BLaER1 treated with 17β-estradiol and CSF1 and Interleukin-3, amounts not matched to agents 10 nM and 100 nM (cell line): Measurements from ENCODE around the gene CEBPG.

Experiments
- H3K27ac ChIP-seq, 11 experiments: shearing (Covaris generic); formaldehyde crosslinking; 2 replicates each; pipeline ENCODE4 v1.8.1; 2022
- H3K27me3 ChIP-seq, 11 experiments: shearing (Covaris generic); formaldehyde crosslinking; 2 replicates each; pipeline ENCODE4 v1.8.1; 2022
- H3K36me3 ChIP-seq, 11 experiments: shearing (Covaris generic); formaldehyde crosslinking; 2 replicates each; pipeline ENCODE4 v1.8.1; 2022
- H3K4me1 ChIP-seq, 10 experiments: shearing (Covaris generic); formaldehyde crosslinking; 2 replicates each; pipeline ENCODE4 v1.8.1; 2022
- H3K4me2 ChIP-seq, 11 experiments: shearing (Covaris generic); formaldehyde crosslinking; 2 replicates each; pipeline ENCODE4 v1.8.1; 2022
- H3K4me3 ChIP-seq, 10 experiments: shearing (Covaris generic); formaldehyde crosslinking; 2 replicates each; pipeline ENCODE4 v1.8.1; 2022
- H3K9ac ChIP-seq, 11 experiments: shearing (Covaris generic); formaldehyde crosslinking; 2 replicates each; pipeline ENCODE4 v1.8.1; 2022
- H3K9me3 ChIP-seq, 11 experiments: shearing (Covaris generic); formaldehyde crosslinking; replicated peaks in 1 of 11; 2 replicates each; pipeline ENCODE4 v1.8.1; 2022
- H4K20me1 ChIP-seq, 11 experiments: shearing (Covaris generic); formaldehyde crosslinking; 2 replicates each; pipeline ENCODE4 v1.8.1; 2022
- Cebpa-rat ChIP-seq, 11 experiments: shearing (Covaris generic); IDR thresholded peaks; 2 replicates each; pipeline ENCODE4 v1.8.1; 2022

Gene CEBPG

DNA sequence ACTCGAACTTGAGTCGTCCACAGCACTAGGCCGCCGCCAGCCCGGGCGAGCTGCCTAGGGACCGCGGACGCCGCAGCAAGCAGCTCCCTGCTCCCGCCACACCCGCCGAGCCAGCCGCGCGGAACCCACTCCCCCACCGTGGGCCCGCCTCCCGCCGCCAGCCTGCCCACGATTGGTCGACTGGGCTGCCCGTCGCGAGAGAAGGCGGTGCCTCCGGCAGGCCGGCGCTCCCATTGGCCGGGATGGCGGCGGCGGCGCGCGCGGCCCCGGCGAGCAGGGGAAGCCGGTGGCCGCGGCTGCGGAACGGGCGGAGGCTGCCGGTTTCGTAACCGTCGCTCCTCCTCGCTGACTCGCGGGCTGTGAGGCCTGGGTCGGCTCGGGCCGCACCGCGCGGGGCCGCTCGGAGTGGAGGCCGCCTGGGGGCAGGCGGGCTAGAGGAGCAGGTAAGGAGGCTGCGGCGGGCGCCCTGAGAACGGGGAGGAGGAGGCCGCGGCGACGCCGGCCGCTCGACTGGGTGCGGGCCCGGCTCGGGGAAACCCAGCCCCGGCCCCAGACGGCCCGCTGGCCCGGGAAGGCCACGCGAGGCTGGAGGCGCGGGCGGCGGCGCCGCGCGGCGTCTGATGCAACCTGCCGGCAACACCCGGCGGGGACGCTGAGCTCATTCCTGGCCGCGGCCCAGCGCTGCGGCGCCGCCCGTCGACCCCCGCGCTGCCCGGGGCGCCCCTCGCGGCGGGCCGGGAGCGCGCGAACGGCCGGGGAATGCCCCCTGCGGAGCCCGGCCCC, at the start of gene CEBPG:
CEBPG (plus strand) TSS at position 257 of the 783 bp plus-strand sequence. CDS start 5,531 bp downstream, outside the sequence.
- no peaks in the 10 kb centered on the region for H3K9me3 ChIP-seq
- peak in 10 of 11 experiments; percentile 20 to 88 (median 69); a peak in 14 of 22 replicates for TF ChIP-seq Cebpa-rat (IDR thresholded peaks at IDR 0.05)

DNA sequence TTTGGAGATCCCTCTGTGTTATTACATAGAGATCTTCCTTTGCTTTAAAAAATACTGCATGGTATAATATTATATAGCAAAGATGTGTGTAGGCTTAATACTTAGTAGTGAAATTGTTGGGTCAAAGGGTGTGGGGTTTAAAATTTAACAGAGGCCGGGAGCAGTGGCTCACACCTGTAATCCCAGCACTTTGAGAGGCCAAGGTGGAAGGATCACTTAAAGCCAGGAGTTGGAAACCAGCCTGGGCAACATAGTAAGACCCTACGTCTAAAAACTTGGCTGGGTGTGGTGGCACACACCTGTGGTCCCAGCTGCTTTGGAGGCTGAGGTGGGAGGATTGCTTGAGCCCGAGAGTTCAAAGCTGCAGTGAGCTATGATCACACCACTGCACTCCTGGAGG, 48.9 kb upstream of the CEBPG start:
- peaks cover 0 to 18% (median 7%) of the 10 kb centered on the region in 10 experiments; a peak in 10 of 20 replicates for H3K4me1 ChIP-seq
- no peaks in the 10 kb centered on the region for H3K36me3 ChIP-seq
- no peak for TF ChIP-seq Cebpa-rat (IDR thresholded peaks at IDR 0.05)
- H3K27ac ChIP-seq, result no peak overlapping the region
- H3K4me2 ChIP-seq, result no peak overlapping the region
- no peak overlapping the region for H3K9ac ChIP-seq
- no peaks in the 10 kb centered on the region for H3K27me3 ChIP-seq
- no peak overlapping the region for H3K4me3 ChIP-seq
- H4K20me1 ChIP-seq, result no peaks in the 10 kb centered on the region
- H3K9me3 ChIP-seq, result peaks cover 5 to 38% (median 19%) of the 10 kb centered on the region in 11 experiments; a peak in 19 of 22 replicates

More for the DNA sequence above, at the start of gene CEBPG:
- Histone ChIP-seq H3K4me1 (peaks cover 48 to 62% (median 53%) of the 10 kb centered on the region in 10 experiments), H3K27ac (peak within 1 kb of the TSS; percentile 95 to 100 (median 100)), H4K20me1 (peaks cover 43 to 48% (median 46%) of the 10 kb centered on the region in 11 experiments), H3K4me2 (peak within 1 kb of the TSS; percentile 84 to 97 (median 93)), H3K9ac (peak within 1 kb of the TSS; percentile 94 to 100 (median 99)), H3K4me3 (peak within 1 kb of the TSS; percentile 75 to 97 (median 88)), H3K36me3 (peaks cover 1 to 28% (median 19%) of the 10 kb centered on the region in 11 experiments; a peak in 21 of 22 replicates), H3K27me3 (no peaks in the 10 kb centered on the region)

DNA sequence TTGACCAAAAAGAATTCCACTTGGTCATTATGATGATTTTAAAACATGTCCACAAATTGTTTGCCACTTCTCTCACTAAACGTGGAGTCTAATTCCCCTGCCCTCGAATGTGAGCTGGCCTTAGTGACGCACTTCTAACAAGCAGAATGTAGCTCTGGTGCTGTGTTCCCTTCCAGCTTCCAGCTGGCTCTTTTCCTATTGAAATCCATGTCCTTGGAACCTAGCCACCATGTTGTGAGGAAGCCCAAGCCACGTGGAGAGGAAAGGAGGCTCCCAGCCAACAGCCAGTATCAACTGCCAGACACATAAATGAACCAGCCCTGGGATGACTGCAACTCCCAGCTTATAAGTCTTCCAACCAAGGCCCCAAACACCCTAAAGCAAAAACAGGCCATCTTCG, 47.6 kb upstream of the CEBPG start:
- Histone ChIP-seq H3K4me1 (peaks cover 0 to 31% (median 13%) of the 10 kb centered on the region in 10 experiments; a peak in 10 of 20 replicates), H3K9ac (no peak overlapping the region), H3K36me3 (no peaks in the 10 kb centered on the region), H3K27ac (no peak overlapping the region), H3K27me3 (no peaks in the 10 kb centered on the region), H3K9me3 (peaks cover 5 to 26% (median 11%) of the 10 kb centered on the region in 11 experiments; a peak in 19 of 22 replicates), H3K4me2 (no peak overlapping the region), H4K20me1 (no peaks in the 10 kb centered on the region), H3K4me3 (no peak overlapping the region)
- TF ChIP-seq Cebpa-rat (IDR thresholded peaks at IDR 0.05), result no peak

DNA sequence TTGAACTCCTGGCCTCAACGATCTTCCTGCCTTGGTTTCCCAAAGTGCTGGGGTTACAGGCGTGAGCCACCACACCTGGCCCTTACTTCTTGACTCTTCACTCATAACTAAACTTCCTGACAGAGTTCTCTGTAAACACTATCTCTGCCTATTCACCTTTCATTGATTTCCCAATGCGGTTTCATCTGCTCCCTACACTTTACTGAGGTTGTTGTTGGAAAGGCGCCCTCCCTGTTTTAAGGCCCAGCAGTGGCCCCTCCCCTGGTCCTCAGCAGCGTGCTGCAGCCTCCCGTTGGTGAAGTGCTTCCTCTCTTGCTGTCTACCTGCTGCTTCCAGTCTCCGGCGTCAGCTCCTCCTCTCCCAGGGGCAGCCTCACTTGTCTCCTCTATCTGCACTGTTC, 44.4 kb upstream of the CEBPG start:
- Histone ChIP-seq H3K9me3 (peaks cover 0 to 11% (median 7%) of the 10 kb centered on the region in 11 experiments; a peak in 3 of 22 replicates), H3K27me3 (no peaks in the 10 kb centered on the region), H4K20me1 (no peaks in the 10 kb centered on the region), H3K9ac (no peak overlapping the region), H3K4me3 (no peak overlapping the region), H3K36me3 (no peaks in the 10 kb centered on the region), H3K4me2 (peak overlapping the region in 5 of 11 experiments; percentile 74 to 80 (median 80); a peak in 10 of 22 replicates), H3K4me1 (peaks cover 0 to 58% (median 31%) of the 10 kb centered on the region in 10 experiments; a peak in 14 of 20 replicates), H3K27ac (peak overlapping the region in 4 of 11 experiments; percentile 82 to 92 (median 87); a peak in 7 of 22 replicates)
- TF ChIP-seq Cebpa-rat (IDR thresholded peaks at IDR 0.05), result no peak

DNA sequence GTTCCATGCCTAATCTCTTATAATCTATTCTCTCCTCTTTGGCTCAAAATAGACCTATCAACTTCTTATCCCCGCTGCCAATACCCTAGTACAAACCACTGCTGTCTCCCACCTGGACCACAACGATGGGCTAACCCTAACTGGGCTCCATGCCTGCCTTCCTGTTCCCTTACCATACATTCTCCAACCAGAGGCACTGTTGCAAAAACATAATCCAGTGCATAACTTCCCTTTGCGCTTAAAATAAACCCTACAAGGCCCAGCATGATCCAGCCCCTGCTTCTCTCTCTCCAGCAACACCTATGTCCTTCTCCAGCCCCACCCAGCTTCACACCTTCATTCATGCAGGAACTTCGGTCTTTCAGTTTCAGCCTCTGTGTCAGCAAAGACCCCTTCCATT, 43.8 kb upstream of the CEBPG start:
- Histone ChIP-seq H3K27me3 (no peaks in the 10 kb centered on the region), H3K27ac (peak overlapping the region in 4 of 11 experiments; percentile 82 to 92 (median 87); a peak in 7 of 22 replicates), H3K9me3 (peaks cover 0 to 11% (median 7%) of the 10 kb centered on the region in 11 experiments; a peak in 3 of 22 replicates), H3K36me3 (no peaks in the 10 kb centered on the region), H3K9ac (peak overlapping the region in 1 of 11 experiments; percentile 42; a peak in 1 of 22 replicates), H3K4me2 (peak overlapping the region in 5 of 11 experiments; percentile 74 to 80 (median 80); a peak in 10 of 22 replicates), H3K4me3 (no peak overlapping the region), H3K4me1 (peaks cover 0 to 58% (median 31%) of the 10 kb centered on the region in 10 experiments; a peak in 14 of 20 replicates), H4K20me1 (no peaks in the 10 kb centered on the region)
- TF ChIP-seq Cebpa-rat (IDR thresholded peaks at IDR 0.05), result no peak

DNA sequence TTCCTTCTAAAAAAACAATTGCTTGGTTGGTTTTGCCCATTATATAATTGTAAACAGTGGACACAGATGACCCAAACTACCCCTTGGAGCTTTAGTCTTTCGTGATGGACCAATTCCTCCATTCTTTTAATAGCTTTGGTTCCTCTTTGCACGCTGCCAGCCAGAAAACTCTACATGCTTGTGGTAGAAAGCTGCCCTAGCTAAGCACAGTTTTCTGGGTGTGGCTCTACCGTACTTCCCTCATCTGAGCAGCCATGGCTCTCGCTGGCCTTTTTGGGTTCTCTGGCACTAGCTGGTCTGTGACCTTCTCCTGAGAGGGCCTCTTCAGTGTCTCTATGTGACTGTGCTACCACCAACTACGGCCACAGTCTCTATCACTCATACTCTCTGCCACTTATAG, 41.3 kb upstream of the CEBPG start:
- Histone ChIP-seq H3K9ac (peak overlapping the region in 5 of 11 experiments; percentile 56 to 76 (median 69); a peak in 9 of 22 replicates), H3K4me2 (peak overlapping the region in 7 of 11 experiments; percentile 43 to 80 (median 78); a peak in 14 of 22 replicates), H3K27ac (peak overlapping the region in 7 of 11 experiments; percentile 56 to 92 (median 82); a peak in 13 of 22 replicates), H3K36me3 (no peaks in the 10 kb centered on the region), H4K20me1 (no peaks in the 10 kb centered on the region), H3K27me3 (no peaks in the 10 kb centered on the region), H3K4me3 (no peak overlapping the region; a peak in 1 of 20 replicates), H3K4me1 (peaks cover 0 to 58% (median 31%) of the 10 kb centered on the region in 10 experiments; a peak in 14 of 20 replicates), H3K9me3 (peaks cover 0 to 11% (median 6%) of the 10 kb centered on the region in 11 experiments; a peak in 1 of 22 replicates)
- no peak for TF ChIP-seq Cebpa-rat (IDR thresholded peaks at IDR 0.05)

DNA sequence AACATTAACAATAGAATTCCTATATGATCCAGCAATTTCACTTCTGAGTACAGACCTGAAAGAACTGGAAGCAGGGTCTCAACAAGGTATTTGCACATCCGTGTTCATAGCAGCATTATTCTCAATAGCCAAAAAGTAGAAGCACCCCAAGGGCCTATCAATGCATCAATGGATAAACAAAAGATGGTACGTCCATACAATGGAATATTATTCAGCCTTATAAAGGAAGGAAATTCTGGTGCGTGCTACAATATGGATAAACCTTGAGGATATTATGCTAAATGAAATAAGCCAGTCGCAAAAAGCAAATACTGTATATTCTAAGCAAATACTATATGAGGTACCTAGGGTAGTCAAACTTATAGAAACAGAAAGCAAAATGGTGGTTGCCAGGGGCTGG, 40.4 kb upstream of the CEBPG start:
- Histone ChIP-seq H3K27ac (peak overlapping the region in 5 of 11 experiments; percentile 71 to 92 (median 84); a peak in 8 of 22 replicates), H3K36me3 (no peaks in the 10 kb centered on the region), H4K20me1 (no peaks in the 10 kb centered on the region), H3K9ac (no peak overlapping the region), H3K9me3 (peaks cover 0 to 11% (median 6%) of the 10 kb centered on the region in 11 experiments; a peak in 1 of 22 replicates), H3K4me3 (no peak overlapping the region), H3K4me1 (peaks cover 0 to 57% (median 30%) of the 10 kb centered on the region in 10 experiments; a peak in 14 of 20 replicates), H3K4me2 (peak overlapping the region in 5 of 11 experiments; percentile 75 to 80 (median 80); a peak in 10 of 22 replicates), H3K27me3 (no peaks in the 10 kb centered on the region)
- no peak for TF ChIP-seq Cebpa-rat (IDR thresholded peaks at IDR 0.05)

DNA sequence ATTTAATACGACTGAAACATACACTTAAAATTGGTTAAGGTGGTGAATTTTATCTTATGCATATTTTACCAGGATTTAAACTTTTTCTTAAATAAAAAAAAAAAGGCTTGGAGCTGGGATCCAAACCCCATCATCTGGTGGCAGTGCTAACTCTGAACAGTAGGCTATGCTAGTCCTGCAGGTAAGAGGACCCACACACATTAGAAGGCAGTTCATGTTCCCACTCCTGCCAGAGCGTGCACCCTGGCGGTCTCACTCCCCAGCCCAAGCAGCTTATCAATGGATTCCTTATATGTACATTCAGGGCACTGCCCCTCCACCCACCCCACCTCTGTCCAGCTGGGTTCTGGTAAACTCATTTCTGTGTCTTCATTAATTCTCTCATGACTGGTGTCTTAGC, 39.9 kb upstream of the CEBPG start:
- Histone ChIP-seq H3K9ac (no peak overlapping the region), H3K27me3 (no peaks in the 10 kb centered on the region), H3K4me3 (no peak overlapping the region), H3K9me3 (peaks cover 0 to 11% (median 6%) of the 10 kb centered on the region in 11 experiments; a peak in 1 of 22 replicates), H3K4me2 (peak overlapping the region in 2 of 11 experiments; percentile 78 to 80; a peak in 3 of 22 replicates), H4K20me1 (no peaks in the 10 kb centered on the region), H3K27ac (peak overlapping the region in 1 of 11 experiments; percentile 40; a peak in 2 of 22 replicates), H3K36me3 (no peaks in the 10 kb centered on the region), H3K4me1 (peaks cover 0 to 52% (median 28%) of the 10 kb centered on the region in 10 experiments; a peak in 14 of 20 replicates)
- TF ChIP-seq Cebpa-rat (IDR thresholded peaks at IDR 0.05), result no peak
